HG03469 (cell line): ENCODE data around the gene TPX2.
A peak's percentile ranks its signal among the peaks of the same experiment; 100 is the strongest.

Source experiments
- ATAC-seq: cut with Tn5 transposase; IDR thresholded peaks from one replicate; pipeline ENCODE4 v1.9.1; 2021; ENCODE audit warnings: mild to moderate bottlenecking, moderate library complexity, moderate number of reproducible peaks; ENCODE audit not compliant: unreplicated experiment

The TPX2 gene, protein sequence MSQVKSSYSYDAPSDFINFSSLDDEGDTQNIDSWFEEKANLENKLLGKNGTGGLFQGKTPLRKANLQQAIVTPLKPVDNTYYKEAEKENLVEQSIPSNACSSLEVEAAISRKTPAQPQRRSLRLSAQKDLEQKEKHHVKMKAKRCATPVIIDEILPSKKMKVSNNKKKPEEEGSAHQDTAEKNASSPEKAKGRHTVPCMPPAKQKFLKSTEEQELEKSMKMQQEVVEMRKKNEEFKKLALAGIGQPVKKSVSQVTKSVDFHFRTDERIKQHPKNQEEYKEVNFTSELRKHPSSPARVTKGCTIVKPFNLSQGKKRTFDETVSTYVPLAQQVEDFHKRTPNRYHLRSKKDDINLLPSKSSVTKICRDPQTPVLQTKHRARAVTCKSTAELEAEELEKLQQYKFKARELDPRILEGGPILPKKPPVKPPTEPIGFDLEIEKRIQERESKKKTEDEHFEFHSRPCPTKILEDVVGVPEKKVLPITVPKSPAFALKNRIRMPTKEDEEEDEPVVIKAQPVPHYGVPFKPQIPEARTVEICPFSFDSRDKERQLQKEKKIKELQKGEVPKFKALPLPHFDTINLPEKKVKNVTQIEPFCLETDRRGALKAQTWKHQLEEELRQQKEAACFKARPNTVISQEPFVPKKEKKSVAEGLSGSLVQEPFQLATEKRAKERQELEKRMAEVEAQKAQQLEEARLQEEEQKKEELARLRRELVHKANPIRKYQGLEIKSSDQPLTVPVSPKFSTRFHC

DNA sequence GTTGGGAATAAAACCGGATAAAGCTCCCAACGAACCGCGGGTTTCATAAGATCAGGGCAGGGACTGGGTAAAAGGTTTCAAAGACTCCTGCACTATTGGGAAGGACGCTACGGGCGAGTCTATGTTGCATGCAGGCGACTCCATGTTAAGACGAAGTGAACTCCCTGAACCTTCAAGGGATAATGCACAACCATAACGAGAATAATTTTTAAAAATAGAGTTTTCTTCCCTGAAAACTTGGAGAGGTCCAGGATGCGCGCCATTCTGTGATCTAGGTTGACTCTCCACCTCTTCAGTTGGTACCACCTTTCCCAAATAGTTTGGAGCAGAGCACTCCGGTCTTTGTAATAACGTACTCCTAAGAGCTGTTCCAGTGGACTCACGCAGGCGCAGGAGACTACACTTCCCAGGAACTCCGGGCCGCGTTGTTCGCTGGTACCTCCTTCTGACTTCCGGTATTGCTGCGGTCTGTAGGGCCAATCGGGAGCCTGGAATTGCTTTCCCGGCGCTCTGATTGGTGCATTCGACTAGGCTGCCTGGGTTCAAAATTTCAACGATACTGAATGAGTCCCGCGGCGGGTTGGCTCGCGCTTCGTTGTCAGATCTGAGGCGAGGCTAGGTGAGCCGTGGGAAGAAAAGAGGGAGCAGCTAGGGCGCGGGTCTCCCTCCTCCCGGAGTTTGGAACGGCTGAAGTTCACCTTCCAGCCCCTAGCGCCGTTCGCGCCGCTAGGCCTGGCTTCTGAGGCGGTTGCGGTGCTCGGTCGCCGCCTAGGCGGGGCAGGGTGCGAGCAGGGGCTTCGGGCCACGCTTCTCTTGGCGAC lies at the start of gene TPX2:
Gene TPX2 (plus strand): TSS at position 562 of the 821 bp plus-strand sequence. CDS start 18,187 bp downstream, outside the sequence.
- peak; percentile 87 for ATAC-seq

DNA sequence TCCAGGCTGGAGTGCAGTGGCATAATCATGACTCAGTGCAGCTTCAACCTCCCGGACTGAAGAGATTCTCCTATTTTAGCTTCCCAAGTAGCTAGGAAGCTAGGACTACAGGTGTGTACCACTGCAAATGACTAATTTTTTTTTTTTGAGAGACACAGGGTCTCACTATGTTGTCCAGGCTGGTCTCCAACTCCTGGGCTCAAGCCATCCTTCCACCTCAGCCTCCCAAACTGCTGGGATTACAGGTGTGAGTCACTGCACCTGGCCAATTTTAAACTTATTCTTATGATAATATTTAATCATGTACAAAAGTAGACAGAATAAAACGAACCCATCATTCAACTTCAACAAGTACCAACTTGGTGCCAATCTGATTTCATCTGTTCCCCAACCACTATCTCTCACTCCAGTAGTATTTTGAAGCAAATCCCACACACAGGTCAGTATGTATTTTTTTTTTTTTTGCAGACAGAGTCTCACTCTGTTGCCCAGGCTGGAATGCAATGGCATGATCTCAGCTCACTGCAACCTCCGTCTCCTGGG lies 48.9 kb upstream of the TPX2 start:
- no peak for ATAC-seq

DNA sequence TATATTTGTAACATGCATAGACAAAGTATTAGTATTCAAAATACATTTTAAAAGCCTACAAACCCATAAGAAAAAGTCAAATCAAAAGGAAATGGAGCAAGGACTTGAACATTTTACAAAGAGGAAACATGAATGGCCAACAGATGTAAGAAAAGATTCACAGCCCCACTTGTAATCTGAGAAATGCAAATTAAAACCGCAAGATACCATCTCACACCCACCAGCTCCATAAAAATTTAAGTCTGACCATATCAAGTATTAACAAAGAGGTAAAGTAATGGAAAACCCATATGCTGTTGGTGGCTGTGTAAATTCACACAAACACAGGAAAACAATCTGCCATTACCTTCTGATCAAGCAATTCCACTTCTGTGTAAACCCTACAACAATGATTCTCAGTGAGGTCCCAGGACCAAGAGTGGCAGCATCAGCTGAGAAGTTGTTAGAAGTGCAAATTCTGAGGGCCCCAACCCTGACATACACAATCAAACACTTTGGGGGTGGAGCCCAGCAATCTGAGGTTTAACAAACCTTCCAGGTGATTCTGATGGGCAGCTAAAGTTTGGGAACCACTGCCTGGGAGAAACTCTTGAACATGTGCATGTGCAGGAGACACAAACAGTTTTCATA lies 47.3 kb upstream of the TPX2 start:
- ATAC-seq = no peak

DNA sequence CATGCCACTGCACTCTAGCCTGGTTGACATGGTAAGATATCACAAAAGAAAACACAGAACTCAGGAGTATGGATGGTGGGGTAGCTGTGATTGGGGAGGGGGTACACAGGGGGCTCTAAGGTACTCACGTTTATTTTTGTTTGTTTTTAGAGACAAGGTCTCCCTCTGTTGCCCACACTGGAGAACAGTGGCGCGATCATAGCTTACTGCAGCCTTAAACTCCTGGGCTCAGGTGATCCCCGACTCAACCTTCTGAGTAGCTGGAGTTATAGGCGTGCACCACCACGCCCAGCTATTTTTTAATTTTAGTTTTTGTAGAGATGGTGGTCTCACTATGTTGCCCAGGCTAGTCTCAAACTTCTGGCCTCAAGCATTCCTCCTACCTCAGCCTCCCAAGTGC lies 45.7 kb upstream of the TPX2 start:
- no peak for ATAC-seq

DNA sequence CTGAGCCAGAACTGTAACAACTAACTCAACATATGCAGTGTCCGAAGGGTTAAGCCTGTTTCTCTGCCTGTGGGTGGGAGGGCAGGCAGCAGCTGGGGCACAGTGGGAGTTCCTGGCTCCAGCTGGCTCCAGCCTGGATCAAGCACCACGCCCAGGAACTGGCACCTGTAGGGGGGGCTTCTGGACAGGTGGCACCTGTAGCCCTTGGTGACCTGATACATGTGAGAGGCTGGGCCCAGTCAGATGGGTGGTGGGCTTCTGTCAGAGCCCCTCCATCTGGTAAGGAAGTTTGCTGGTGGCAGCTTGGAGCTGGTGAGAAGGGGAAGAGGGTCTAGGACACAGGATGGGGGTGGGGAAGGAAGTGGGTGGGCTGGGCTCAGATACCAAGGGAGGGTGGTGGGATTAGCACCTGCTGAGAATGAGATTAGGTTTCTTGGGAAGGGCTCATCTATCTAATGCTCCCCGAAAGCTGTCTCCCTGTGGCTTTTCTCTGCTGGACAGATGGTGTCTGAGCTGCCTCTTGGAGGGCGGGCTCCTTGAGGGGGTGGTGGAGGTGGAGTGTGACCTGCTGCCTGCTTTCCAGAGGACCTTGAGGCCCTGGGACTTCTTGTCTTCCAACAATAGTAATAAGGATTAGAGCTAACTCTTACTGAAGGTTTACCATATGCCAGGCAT lies 45.0 kb upstream of the TPX2 start:
- no peak for ATAC-seq

DNA sequence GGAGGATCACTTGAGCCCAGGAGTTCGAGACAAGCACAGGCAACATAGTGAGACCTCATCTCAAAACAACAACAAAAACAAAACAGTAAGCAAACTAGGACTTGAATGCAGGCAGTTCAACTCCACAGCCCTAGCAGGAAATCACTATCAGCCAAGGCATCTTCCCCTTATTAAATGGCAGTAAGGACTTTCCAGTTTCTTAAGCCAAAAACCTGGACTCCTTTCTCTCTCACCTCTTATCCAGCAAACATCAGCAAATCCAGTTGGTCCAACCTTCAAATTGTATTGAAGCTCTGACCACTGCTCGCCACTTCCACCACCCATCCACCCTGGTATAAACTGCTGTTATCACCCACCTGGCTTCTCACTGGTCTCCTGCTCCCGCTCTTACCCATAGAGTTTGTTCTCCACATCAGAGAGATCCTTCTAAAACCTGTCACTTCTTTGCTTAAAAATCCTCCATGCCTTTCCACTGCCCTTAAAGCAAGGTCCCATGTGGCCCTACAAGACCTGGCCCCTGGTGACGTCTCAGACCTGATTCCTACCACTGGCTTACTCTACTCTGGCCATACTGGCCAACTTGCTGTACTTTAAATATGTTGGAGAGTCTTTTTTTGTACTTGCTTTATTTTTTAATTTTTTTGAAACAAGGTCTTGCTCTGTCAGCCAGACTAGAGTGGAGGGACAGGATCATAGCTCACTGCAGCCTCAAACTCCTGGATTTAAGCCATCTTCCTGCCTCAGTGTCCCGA lies 44.1 kb upstream of the TPX2 start:
- no peak for ATAC-seq

DNA sequence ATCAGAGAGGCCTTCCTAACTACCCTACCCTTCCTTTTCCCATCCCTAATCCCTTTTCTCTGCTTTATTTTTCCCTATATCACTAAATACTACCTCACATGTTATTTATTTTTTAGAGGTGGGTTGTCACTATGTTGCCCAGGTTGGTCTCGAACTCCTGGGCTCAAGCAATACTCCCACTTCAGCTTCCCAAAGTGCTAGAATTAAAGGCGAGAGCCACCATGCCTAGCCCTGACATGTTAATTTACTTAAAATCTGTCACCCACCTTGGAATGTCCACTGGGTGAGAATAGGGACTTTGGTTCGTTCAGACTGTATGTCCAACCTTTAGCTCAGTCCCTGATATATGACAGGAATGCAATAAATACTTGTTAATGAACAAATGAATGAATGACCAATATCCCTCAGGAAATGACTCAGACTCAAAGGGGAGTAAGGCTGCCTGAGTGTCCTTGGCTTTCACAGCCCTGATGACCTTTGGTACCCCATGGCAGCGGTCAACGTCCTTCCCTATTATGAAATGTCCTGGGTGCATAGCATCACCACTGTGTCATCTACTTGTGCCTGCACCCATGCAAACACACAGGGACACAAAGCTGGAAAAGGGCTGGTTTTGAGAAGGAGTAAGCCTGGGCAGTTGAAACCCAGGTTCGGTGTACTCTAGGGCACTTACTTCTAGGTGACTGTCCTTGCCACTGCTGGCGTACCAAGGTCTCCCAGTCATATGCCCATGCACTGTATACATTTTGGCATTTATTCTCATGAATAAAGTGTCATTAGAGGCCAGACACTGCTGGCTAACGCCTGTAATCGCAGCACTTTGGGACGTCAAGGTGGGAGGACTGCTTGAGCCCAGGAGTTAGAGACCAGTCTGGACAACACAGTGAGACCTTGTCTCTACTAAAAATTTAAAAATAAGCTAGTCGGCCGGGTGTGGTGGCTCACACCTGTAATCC lies 43.0 kb upstream of the TPX2 start:
- no peak for ATAC-seq

DNA sequence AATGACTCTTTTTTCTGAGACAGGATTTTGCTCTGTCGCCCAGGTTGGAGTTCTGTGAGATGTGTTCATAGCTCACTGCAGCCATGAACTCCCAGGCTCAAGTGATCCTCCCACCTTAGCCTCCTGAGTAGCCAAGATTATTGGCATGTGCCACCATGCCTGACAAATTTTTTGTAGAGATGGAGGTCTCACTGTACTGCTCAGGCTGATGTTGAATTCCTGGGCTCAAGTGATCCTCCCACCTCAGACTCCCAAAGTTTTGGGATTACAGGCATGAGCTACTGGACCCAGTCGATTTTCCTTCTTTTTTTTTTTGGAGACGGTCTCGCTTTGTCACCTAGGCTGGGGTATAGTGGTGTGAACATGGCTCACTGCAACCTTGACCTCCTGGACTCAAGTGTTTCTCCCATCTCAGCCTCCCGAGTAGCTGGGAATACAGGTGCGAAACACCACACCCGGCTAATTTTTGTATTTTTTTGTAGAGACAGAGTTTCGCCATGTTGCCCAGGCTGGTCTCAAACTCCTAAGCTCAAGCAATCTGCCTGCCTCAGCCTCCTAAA lies 40.8 kb upstream of the TPX2 start:
- ATAC-seq = no peak

DNA sequence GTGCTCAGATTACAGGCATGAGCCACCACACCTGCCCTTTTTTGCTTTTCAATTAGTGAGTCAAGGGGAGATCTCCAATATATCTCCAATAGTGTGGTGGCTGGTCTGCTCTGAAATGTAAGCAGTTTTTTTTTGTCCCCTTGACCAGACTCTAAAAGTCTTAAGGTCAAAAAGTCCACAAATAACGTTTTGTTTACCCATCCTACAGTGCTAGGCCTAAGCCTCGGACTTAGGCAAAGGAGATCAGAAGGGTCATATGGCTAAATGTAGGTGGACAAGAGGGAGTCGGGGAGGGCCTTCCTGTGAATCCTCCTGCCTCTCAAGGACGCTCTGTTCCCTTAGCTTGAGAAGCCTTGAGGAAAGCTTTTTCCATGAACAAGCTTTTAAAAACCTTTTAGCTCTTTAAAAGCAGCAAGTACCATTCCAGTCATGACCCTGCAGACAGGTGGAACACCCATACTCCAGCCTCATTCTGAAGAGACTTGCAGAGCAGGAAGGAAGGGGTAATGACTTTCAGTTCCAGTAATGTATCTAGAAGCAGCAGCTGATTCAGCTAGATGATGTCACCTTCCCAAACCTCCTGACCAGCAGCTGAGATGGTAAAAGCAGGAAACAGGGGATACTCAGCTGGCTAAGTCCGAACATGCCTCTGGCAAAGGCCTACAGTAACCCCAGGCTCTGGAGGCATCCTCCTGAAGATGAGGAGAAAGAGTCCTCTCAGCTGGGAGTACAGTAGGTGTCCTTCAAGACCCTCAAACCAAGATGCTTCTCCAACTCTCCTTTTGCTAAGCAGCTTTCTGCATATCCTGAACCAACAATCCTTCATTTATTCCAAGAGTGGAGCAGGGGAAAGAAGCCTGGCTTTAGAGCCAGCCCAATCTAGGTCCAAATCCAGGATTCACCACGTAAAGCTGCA lies 40.0 kb upstream of the TPX2 start:
- ATAC-seq = peak; percentile 92

DNA sequence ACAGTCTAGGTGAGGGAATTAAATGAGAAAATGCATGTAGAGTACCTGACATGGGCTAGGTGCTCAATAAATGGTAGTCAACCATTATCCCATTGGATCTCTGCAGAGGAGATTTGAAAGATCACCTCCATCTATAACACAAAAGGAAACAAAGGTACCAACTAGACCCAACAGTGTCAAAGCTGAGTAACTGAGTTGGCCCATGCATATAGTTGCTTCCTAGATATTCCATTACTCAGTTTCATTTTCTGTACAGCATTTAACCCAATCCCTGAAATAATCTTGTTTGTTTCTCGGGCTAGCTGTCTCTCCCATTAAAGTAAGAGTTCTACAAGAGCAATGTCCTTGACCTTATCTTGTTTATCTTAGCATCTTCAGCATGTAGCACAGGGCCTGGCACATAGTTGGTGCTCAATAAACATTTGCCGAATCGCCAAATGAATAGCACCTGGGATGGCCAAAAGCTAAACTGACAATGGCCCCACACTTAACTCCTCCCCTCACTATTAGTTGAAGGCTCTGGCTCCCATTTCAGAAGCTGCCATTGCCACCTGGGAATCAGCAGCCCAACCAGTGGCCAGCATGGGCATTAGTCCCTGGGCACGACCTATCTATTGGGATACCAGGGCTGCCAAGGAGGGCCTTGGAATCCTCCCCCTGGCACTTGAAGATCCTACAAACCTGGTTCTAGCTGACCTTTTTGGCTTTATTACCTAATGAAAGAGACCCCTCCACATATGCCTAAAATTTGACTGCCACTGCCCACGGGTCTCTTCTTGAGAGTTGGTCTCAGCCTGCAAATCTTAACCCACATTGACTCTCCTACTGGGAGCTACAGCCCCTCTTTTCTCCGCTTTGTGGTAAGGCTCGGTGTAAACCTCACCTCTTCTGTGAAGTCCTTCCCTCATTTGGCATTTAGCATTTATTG lies 39.0 kb upstream of the TPX2 start:
- ATAC-seq = no peak

DNA sequence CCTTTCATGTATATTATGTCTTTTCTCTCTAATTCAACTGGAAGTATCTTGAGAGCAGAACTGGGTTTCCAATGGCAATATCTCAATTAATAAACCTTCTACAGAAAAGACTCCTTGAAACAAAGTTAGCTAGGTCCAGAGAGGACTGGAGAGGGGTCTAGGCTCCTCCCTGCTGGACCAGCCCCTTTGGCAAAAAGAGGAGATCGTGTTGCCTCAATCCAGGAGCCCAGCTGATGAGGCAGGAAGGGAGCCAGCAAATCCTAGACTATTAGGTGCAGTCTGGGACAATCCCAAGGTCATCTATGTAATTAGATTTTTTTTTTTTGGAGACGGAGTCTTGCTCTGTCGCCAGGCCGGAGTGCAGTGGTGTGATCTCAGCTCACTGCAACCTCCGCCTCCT lies 38.3 kb upstream of the TPX2 start:
- no peak for ATAC-seq

DNA sequence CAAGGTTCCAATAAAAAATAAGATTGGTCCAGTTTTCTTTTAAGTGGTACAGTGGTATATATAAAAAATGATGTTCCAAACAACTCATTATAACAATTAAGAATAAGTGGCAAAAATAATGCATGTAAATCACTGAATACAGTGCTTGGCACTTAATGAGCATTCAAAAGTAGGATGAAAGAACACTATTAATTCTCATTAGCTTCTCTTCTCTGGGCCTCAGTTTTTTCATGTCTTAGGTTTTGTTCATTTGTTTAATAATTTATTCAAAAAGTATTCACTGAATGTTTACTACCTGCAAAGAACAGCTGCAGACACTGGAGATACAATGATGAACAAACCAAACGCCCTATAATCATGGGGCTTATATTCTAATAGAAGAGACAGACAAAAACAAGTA lies 37.5 kb upstream of the TPX2 start:
- ATAC-seq = no peak

DNA sequence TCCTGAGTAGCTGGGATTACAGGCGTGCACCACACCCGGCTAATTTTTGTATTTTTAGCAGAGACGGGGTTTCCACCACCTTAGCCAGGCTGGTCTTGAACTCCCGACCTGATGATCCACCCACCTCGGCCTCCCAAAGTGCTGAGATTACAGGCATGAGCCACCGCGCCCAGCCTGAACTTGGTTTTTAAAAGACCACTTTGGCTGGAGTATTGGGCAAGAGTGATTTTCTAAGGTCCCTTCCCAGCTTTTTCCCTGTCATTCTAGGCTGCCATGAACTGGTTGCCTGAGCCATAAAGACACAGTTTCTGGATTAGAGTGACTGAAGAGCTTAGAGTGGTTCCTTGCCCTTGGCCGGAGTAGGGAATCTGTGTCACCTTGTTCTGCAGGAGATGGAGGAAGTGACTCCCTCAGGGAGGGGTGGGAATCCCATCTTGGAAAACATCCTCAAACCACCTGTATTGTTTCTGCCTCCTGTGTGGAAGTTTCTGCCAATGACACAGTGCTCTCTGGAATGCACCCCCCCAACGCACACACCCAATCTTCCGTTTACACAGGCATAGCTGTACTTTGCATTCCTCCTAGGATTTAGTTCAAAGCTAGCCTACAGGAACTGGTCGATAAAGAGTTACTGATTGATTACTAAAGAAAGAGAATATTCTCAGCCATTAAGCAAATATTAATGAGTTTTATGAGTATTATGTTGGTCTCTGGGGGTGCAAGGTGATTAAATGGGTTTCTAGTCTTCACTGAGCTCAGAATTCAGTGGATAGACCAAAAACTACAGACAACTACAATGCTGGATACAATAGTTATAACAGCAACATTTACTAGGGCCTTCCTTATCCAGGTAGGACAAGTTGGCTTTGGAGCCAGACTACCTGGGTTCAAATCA lies 34.6 kb upstream of the TPX2 start:
- no peak for ATAC-seq

DNA sequence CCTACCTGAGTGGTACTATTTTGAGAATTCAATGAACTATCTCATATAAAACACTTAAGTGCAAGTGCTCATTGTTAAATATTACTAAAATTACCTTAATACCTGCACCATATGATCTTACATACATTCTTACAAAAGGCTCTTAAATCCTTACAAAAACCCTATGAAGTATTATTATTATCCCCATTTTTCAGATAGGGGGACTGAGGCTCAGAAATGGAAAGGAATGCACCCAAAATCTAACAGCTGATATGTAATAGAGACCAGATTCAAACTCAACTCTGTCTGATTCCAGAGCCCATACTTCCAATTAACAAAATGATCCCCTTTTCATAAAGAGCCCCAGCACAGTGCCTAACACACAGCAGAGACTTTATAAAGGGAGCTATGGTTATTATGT lies 33.9 kb upstream of the TPX2 start:
- ATAC-seq = no peak
